A172 (cell line): ENCODE results near the gene EEFSEC. TPM values are rescaled to one million over a fixed set of nuclear protein-coding genes. Genes with fewer than 3 reads are reported as not detected.
"Not testable (repeated sequence)": the region's sequence is repeated elsewhere in the genome, so short reads cannot be mapped to it uniquely, and the experiment has no call there.

Experiments
- DNase-seq: peaks from one replicate; pipeline ENCODE4 v3.0.0-alpha.2; 2015; ENCODE audit warnings: low spot score
- total RNA-seq: library from RNA; depleted of rRNA; stranded (reverse); fragments of >200 nt; shearing (Covaris generic); gene quantifications from 2 replicates; pipeline ENCODE4 v1.2.3, GENCODE V29; 2014

Gene EEFSEC
- total RNA-seq, 1 experiment from 2014 or later: 3.5 TPM

- DNase-seq: peak; percentile 93
Measured at GRCh38 chr3:128152419-128153155, 694 bp upstream of the EEFSEC start.

DNA sequence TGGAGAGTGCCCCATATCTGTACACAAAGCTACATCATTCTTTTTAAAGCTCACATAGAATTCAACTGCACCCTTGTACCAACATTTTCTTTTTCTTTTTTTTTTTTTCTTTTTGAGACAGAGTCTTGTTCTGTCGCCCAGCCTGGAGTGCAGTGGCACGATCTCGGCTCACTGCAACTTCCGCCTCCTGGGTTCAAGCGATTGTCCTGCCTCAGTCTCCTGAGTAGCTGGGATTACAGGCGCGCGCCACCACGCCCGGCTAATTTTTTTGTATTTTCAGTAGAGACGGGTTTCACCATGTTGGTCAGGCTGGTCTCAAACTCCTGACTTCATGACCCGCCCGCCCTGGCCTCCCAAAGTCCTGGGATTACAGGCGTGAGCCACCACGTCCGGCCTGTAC is 1.1 kb downstream of the EEFSEC start:
- not testable (repeated sequence) for DNase-seq

DNA sequence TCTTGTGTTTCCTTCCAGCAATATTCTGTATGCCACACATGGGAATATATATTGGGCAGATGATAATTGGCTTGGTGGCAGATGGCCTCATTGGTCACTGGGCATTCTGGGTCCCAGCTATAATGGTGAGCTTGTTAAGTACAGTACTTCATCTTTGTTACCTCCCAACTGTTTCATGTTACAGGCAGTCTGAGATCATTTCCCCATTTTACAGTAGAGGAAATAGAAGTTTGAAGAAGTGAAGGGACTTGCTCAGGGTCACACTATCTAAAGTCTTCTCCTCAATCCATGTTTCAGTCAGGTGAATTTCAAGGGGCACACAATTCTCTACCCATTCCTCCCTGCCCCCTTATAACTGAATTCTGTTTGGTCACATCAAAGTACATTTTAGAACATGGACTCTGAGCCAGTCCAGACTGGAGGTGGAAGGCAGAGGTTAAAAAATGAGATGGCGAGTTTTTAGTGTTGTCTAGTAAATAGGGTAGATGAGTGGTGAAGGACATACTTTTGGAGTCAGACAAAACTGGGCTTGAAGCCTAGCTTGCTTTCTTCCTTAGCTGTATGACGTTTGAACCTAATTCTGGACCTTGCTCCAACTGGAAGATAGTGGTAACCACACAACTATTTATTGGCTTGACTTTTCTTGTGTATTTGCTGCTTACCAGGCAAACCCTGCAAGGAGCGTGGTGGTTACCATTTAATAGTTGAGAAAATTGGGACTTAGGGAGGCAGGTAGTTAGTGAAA is 2.5 kb downstream of the EEFSEC start:
- DNase-seq: no peak

DNA sequence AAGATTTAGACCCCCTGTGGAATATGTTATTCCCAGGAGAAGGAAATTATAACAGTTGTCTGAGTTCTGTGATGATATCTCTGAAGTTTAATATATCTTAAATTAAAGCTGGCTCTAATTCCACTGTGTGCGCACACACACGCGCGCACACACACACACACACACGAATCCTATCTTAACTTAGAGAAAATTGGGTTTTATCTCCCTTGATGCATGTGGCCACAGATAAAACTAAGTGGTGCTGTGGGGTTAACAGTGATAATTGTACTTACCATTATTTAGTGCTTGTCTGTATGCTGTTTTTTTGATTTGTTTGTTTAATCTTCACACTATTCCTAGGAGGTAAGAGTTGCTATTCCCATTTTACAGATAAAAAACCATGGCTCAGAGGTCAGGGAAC is 7.4 kb downstream of the EEFSEC start:
- no peak for DNase-seq

- DNase-seq: no peak
Measured at GRCh38 chr3:128163432-128163831, 10.2 kb downstream of the EEFSEC start.

GRCh38 chr3:128166971-128167453 is 13.7 kb downstream of the EEFSEC start:
- no peak for DNase-seq

DNA sequence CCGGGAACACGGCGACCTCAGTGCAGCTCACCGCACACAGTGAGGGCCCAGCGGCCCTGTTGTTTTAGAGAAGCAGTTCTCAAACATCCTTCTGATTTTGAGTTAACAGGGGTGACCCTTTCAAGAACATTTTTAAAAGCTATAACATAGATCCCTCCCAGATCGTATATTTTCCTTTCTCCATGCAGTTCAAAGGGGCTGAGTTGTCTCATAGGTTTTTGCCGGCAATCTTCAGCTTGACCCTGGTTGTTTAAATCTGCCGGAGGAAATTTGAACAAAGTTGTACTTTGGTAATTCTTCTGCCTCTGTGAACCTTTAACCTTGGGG is 14.3 kb downstream of the EEFSEC start:
- no peak for DNase-seq

DNA sequence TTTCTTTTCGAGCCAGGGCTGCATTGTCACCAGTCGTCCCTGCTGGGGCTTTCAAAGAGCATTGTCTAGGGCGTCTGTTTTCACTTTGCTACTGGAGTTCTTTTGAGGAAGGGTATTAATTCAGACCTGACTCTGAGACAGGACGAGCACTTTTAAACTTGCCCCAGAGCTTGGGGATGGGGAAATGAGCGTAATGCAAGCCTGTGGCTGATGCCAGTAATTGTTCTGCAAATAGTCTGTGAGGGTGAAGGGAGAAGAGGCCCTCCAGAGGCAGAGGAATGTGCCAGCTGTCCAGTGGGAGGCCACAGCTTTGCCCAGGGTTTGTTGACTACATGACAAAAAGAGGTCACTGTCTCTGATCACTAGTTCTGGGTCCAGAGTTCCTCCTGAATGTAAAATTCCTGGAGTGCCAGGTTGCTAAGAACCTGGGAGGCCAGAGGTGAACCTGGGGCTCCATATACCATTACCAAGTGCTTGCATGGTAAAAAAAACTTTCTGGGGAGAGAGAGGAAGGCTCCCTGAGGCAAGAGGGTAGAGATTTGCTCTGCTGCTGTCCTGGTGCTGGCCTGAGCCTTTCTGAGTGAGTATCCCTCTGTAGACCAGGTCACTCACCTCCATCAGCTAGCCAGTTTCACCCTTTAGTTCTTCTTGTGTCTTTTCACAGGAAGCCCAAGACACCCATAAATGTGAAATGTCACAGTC is 14.8 kb downstream of the EEFSEC start:
- no peak for DNase-seq

GRCh38 chr3:128168836-128169235 is 15.6 kb downstream of the EEFSEC start:
- no peak for DNase-seq

- peak; percentile 61 for DNase-seq
Measured at GRCh38 chr3:128170866-128171516, 17.7 kb downstream of the EEFSEC start.

DNA sequence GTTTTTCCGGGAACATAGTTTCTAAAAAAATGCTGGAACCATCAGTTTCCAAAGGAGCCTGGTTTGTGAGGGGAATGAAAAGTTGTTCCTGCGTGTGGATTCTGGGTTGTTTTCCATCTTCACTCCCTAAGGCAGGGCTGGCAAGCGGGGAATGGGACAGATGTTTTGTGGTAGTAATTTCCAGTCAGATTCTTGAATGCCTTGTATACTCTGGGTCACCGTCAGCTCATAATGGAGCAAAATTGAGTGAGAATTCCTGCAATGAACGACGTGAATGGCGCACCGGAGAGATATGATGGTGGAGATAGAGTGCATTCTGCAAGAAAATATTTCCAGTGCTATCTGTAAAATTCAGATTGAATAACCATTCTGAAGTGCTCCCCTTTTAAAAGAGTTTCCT is 19.9 kb downstream of the EEFSEC start:
- no peak for DNase-seq

DNA sequence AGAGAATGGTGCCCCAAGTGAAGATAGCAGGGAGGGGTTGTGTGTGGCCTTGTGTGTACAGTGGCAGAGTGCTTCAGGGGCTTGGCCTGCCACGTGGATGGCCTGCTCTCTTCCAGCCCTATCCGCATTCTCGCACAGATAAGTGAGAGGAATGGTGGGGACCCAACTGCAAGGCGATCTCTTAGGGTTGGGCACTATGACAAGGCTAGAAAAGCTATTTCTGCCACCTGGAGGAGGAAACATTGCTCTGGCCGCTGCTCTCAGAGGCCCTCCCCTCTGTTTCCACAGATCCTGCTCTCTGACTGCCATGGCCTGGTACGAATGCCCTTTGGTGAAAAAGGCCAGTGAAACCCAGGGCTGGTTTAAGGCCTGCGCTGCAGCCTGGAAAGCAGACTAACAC is 20.6 kb downstream of the EEFSEC start:
- no peak for DNase-seq

- no peak for DNase-seq
Measured at GRCh38 chr3:128174675-128175590, 21.7 kb downstream of the EEFSEC start.

DNA sequence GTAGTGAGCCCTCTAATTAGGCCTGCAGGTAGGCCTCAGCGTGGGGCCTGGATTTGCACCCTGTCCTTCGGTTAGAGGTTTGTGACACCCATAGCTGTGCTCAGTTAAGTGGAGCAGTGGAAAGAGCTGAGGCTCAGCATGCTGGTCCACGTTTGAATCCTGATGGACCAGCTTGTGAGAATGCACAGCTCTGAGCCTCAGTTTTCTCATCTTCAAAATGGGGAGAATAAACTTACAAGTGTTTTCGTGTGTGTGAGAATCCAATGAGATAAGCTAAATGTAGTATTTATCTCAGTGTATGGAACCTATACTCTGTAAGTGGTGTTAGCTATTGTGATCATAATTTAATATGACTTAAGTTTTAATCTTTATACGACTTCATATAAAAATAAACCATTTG is 22.5 kb downstream of the EEFSEC start:
- no peak for DNase-seq

GRCh38 chr3:128176276-128176833 is 23.1 kb downstream of the EEFSEC start:
- no peak for DNase-seq

GRCh38 chr3:128177865-128178264 is 24.6 kb downstream of the EEFSEC start:
- no peak for DNase-seq

DNA sequence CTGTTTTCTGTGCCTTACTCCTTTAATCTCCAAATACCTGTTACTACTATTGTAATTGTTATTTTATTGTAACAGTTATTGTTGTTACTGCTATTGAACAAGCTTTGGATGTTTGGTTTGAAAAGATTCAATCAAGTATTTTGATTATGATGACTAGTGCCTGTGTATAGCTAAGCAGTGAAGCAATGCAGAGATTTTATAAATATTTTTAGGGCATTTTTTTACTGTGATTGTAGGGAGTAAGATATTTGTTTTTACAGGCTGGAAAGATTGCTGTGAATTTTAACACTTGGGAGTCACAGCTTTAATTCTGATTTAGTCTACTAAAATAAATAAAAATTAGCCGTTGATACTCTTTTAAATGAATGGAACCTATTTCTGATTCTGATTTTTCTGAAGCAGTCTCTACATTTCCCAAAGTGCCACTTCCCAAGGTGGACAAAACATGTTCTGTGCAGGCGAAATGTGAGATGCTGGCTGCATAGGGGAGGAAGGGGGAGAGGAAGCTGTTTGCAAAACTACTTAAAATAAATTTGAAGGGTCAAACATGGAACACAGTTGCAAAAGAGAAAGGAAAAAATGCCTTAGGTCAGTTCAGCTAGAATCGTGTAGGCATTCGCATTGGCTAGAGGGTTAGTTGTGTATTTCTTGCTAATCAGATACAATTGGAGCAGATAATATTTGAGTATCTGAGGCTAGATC is 25.7 kb downstream of the EEFSEC start:
- DNase-seq: no peak

- no peak for DNase-seq
Measured at GRCh38 chr3:128179484-128179819, 26.2 kb downstream of the EEFSEC start.

GRCh38 chr3:128180436-128180835 is 27.2 kb downstream of the EEFSEC start:
- no peak for DNase-seq

DNA sequence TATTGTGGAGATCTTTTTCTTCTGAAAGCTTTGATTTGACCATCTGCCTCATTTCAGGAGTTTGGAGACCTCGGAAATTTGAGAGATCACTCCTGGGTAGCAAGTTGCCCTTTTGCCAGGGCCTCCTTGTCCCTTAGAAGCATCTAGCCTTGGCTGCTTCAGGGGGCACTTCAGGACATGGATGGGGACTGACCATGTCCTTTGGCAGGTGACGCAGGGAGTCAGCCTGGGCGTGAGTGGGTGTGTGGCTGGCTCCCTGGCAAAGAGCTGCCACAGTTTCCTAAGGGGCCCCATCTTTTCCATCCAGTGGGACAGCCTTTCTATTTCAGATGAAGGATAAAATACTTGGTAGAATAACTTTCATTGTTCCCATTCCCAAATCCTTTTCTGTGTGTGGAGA is 27.6 kb downstream of the EEFSEC start:
- DNase-seq: no peak
